GM11168 (cell line): Measurements from ENCODE around the gene GOLGA6L10.
"Not testable (repeated sequence)": the region's sequence is repeated elsewhere in the genome, so short reads cannot be mapped to it uniquely, and the experiment has no call there.

ENCODE experiments used
- in situ Hi-C: fragments of 300-500 bp; cut with MboI; formaldehyde crosslinking; loops from one replicate; pipeline ENCODE4 v1.12.0; 2022; ENCODE audit warnings: low sequenced_read_pairs; ENCODE audit not compliant: unreplicated experiment

Gene GOLGA6L10

GRCh38 chr15:82320861-82321260 is 28.4 kb downstream of the GOLGA6L10 start:
- in situ Hi-C loops: not testable (repeated sequence)

DNA sequence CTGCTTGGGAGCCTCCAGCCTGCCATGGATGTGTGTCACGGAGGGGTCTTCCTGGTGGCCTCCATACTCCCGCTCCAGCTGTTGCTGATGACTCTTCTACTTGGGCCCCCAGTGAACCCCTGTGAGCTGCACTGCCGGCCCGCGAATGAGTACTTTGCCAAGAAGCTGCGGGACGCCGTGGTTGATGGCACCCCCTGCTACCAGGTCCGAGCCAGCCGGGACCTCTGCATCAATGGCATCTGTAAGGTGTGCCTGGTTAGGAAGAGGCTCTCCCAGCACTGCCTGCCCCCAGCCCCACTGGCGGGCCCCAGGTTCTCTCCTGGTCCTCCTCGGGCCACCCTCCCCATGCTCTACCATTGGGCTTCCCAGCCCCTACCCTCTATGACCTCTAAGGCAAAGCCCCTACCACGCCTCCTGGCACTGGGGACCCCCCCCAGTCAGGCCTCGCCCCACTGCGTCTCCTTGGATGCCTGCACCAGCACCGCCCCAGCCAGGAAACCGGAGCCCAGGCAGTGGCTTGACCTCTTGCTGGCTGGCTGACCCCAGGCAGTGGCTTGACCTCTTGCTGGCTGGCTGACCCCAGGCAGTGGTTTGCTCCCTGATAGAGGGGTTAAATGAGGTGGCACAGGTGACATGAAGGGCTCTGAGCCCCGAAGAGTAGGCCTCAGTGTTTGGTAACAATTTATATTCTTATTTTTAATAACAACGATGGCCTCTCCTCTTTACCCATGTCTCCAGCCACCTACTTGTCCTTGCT is 29.6 kb downstream of the GOLGA6L10 start:
- in situ Hi-C loops: not testable (repeated sequence)

DNA sequence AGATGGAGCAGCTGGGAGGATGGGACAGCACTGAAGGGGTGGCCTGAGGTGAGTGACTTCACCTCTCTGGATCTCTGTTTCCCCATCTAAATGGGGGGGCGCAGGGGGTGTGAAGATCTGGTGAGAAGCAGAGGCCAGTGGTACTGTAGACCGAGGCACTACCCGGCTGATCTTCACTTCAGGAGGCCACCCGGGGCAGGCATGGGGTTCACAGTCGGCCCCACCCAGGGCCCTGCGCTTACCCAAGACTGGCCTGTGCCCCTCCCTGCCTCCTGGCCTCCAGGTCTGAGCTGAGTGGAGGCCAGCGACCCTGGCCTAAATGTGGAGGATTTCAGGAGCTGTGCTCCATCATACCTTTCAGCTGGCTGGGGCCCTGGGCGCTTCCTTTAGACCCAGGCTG is 31.0 kb downstream of the GOLGA6L10 start:
- in situ Hi-C loops: not testable (repeated sequence)

DNA sequence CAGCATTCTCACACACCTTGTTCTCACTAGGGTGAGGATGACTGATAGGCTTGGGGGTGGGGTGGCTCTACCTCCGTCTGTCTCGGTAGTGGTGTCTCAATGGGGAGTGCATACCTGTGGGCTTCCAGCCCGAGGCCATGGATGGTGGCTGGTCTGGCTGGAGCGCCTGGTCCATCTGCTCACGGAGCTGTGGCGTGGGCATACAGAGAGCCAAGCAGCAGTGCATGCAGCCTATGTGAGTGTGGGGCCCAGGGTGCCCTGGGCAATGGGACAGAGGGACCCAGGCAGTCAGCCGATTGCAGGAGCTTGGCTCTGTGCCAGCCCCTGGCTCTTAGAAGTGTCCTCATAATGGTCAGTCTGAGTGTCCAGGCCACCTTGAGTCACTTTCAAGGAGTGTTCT is 31.8 kb downstream of the GOLGA6L10 start:
- in situ Hi-C loops: not testable (repeated sequence)

DNA sequence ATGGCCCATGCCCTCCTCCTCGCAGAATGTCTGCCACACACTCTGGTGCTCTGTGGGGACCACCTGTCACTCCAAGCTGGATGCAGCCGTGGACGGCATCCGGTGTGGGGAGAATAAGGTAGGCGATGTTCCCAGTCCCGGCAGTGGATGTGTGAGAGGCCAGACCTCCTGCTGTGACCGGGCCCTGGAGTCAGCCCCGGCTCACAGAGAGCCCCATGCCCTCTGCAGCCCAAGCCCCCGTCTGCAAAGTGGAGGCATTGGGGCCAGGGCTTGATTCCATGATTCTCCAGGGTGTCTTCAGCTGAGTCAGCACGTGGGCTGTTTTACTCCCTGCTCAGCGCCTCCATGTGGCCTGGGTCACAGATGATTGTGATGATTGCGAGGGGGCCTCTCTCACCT is 32.2 kb downstream of the GOLGA6L10 start:
- in situ Hi-C loops: no loop called here

DNA sequence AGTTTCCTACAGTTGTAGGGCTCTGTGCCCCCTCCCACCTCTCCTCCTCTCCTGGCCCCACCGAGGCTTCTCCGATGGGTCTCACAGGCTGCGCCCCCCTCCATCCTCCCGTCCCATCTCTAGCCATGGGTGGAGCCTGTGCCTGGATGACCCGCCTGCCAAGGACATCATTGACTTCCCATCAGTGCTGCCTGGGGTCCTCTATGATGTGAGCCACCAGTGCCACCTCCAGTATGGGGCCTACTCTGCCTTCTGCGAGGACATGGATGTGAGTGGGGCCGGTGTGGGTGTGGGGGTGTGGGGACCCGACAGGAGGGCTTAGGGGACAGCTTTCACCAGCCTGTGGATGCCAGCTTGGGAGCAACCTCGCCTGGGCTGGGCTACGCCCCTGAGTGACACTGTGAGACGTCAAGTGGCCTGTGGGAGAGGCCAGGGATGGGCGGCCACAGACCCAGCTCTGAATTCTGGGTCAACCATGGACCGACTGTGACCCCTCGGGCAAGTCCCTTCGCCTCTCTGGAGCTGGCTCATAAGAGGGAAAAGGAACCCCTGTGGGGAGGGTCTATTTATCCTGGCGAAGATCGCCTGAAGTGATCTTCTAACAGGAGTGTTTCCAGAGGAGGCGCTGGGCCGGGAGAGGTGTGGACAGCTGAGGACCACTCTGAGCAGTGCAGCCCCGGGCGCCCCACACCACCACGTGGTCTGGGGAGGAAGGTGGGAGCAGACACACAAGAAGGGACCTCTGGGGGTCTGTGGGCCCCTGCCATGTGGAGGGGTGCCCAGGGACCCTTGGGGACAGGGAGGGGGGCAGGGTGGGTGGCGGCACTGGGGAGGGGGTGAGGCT is 32.8 kb downstream of the GOLGA6L10 start:
- in situ Hi-C loops: not testable (repeated sequence)

GRCh38 chr15:82315519-82316246 is 33.6 kb downstream of the GOLGA6L10 start:
- in situ Hi-C loops: no loop called here

GRCh38 chr15:82314769-82315518 is 34.3 kb downstream of the GOLGA6L10 start:
- in situ Hi-C loops: no loop called here

GRCh38 chr15:82313951-82314768 is 35.1 kb downstream of the GOLGA6L10 start:
- in situ Hi-C loops: not testable (repeated sequence)

DNA sequence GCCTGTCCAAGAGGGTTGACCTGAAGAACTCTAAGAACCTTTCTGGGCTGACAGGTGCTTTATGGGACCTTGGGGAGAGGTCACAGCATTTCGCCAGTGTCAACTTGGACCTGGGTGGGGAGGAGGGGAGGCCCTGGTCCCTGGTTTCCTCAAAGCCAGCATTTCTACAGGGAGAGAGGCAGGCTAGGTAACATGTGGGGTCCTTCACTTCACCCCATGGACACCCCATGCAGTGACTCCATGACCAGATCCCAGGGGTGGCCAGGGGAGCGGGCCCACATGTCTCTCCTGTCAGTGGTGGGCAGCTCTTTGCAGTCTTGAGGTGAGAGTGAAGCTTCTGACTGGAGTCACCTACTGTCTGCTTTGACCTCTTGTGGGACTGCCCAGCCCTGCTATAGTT is 35.8 kb downstream of the GOLGA6L10 start:
- in situ Hi-C loops: no loop called here

- in situ Hi-C loops: no loop called here
Observed at GRCh38 chr15:82312586-82313349, 36.5 kb downstream of the GOLGA6L10 start.

DNA sequence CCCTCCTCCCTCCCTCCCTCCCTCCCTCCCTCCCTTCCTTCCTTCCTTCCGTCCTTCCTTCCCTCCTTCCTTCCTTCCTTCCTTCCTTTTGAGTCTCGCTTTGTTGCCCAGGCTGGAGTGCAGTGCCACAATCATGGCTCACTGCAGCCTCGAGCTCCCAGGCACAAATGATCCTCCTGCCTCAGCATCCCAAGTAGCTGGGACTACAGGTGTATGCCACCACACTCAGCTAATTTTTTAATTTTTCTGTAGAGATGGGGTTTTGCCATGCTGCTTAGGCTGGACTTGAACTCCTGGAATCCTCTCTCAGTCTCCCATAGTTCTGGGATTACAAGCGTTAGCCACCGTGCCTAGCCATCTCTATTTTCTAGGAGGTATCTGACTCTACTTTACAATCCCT is 38.0 kb downstream of the GOLGA6L10 start:
- in situ Hi-C loops: not testable (repeated sequence)

- in situ Hi-C loops: no loop called here
Observed at GRCh38 chr15:82309802-82310201, 39.5 kb downstream of the GOLGA6L10 start.

GRCh38 chr15:82307714-82308081 is 41.6 kb downstream of the GOLGA6L10 start:
- in situ Hi-C loops: no loop called here

GRCh38 chr15:82306791-82307713 is 42.2 kb downstream of the GOLGA6L10 start:
- in situ Hi-C loops: no loop called here

GRCh38 chr15:82305621-82306048 is 43.6 kb downstream of the GOLGA6L10 start:
- in situ Hi-C loops: no loop called here

DNA sequence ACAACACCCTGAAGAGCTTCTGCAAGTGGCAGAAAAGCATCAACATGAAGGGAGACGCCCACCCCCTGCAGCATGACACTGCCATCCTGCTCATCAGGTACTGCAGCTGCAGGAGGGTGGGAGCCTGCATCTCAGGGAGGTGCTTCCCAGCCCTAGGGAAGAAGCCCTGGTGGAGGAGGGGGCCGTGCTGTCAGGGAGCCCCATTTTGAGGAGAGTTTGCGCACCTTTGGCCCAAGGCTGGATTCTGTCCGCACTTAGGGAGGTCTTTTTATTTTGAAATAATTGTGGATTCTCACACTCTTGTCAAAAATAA is 44.5 kb downstream of the GOLGA6L10 start:
- in situ Hi-C loops: no loop called here
